ENCODE measurements around the gene ACOT7. TPM values are rescaled to one million over a fixed set of nuclear protein-coding genes. Genes with fewer than 3 reads are reported as not detected.

ACOT7 gene
- total RNA-seq, 1 experiment from 2014 or later: 165 TPM

DNA sequence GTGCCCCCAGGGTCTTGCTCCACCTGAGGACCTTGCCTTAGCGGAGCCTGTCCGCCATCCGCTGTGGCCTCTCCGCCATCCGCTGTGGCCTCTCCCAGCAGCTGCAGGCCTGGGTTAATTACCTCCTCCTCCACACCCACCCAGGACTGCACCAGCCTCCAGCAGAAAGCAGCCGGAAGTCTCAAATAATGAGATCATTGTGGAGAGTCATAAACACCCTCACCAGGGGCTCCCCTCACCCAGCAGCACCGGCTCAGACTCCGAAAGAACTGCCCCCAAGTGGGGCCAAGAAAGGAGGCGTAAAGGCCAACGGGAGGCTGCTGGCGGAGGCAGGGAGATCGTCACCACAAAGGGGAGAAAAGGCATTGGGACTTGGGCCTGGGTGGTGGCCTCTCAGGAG is 122.0 kb downstream of the ACOT7 start:
- Histone ChIP-seq H4K20me1 (ENCODE audit: low read length) (no peaks in the 10 kb centered on the region), H3K9ac (ENCODE audit: low read length) (no peak overlapping the region), H2AFZ (ENCODE audit: low read length) (no peak overlapping the region), H3K9me2 (replicated peaks; ENCODE audit: low read length) (no peaks in the 10 kb centered on the region), H3K79me2 (ENCODE audit: low read length) (no peaks in the 10 kb centered on the region), H3K9me3 (ENCODE audit: low read length) (no peaks in the 10 kb centered on the region), H3K27me3 (ENCODE audit: low read length) (no peaks in the 10 kb centered on the region), H3K4me3 (ENCODE audit: low read length) (no peak overlapping the region), H3K27ac (ENCODE audit: low read length) (no peak overlapping the region), H3K4me1 (ENCODE audit: insufficient read depth, low read length) (peaks cover 52% of the 10 kb centered on the region), H3K36me3 (ENCODE audit: low read depth, low read length) (no peaks in the 10 kb centered on the region; the same call in 1 of the 2 replicates), H3F3A (ENCODE audit: low read length, unreplicated experiment) (no peaks in the 10 kb centered on the region), H3K4me2 (ENCODE audit: low read length) (no peak overlapping the region)
- ATAC-seq (no peak), DNase-seq (no peak)
- ChIA-PET CTCF (no interaction called here), POLR2A (ENCODE audit: unreplicated experiment) (no interaction called here)
- intact Hi-C loops (cut with micrococcal nuclease): no loop called here
- TF ChIP-seq EZH2phosphoT487 (IDR thresholded peaks at IDR 0.05; ENCODE audit: borderline replicate concordance, low read length) (no peak), EZH2 (IDR thresholded peaks at IDR 0.05; ENCODE audit: low read length, unreplicated experiment) (no peak)
- TF ChIP-seq, protein P1, sequence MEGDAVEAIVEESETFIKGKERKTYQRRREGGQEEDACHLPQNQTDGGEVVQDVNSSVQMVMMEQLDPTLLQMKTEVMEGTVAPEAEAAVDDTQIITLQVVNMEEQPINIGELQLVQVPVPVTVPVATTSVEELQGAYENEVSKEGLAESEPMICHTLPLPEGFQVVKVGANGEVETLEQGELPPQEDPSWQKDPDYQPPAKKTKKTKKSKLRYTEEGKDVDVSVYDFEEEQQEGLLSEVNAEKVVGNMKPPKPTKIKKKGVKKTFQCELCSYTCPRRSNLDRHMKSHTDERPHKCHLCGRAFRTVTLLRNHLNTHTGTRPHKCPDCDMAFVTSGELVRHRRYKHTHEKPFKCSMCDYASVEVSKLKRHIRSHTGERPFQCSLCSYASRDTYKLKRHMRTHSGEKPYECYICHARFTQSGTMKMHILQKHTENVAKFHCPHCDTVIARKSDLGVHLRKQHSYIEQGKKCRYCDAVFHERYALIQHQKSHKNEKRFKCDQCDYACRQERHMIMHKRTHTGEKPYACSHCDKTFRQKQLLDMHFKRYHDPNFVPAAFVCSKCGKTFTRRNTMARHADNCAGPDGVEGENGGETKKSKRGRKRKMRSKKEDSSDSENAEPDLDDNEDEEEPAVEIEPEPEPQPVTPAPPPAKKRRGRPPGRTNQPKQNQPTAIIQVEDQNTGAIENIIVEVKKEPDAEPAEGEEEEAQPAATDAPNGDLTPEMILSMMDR (conservative IDR thresholded peaks at IDR 0.05; ENCODE audit: low read depth, low read length): no peak
- no TSS peak for BruUV-seq (replicated peaks)

DNA sequence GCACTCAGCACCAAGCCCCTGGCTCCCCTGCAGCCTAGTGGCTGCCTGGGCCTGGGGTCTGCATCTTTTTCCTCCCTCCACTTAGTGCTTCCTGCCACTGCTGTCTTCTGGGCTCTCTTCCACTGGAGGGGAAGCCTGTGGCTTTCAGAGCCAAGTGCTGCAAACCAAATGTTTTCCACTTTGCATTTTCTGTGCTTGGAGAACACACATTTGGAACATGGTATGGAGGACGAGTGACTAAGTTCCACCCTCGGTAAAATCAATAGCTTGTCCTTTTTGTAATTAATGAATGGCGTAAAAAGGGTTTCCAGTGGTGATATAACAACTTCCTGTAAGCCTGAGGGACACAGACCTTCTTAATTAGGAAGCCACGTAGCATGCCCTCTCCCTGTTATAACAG is 122.6 kb downstream of the ACOT7 start:
- BruUV-seq (replicated peaks): no TSS peak

DNA sequence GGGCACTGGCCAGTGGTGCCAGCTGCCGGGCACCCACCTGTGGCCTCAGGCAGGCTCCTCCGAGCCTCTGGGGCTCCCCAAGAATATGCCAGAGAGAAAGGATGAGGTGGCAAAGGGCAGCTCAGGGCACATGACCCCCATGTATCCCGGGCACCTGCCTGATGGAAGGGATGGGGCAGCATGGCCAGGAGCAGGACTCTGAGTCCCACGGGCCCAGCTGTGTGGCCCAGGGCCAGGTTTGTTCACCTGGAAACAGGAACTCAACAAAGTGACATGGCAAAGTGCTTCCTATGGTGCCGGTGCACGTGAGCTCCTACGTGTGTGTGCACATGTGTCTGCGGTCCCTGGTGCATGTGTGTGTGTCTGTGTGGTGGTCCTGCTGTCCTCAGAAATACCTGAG is 123.2 kb downstream of the ACOT7 start:
- Histone ChIP-seq H3F3A (ENCODE audit: low read length, unreplicated experiment) (no peaks in the 10 kb centered on the region), H4K20me1 (ENCODE audit: low read length) (no peaks in the 10 kb centered on the region), H3K36me3 (ENCODE audit: low read depth, low read length) (no peaks in the 10 kb centered on the region; the same call in 1 of the 2 replicates), H3K4me1 (ENCODE audit: insufficient read depth, low read length) (peaks cover 56% of the 10 kb centered on the region), H3K4me2 (ENCODE audit: low read length) (peak overlapping the region; percentile 19; the same call in 1 of the 2 replicates), H3K9ac (ENCODE audit: low read length) (no peak overlapping the region), H3K79me2 (ENCODE audit: low read length) (no peaks in the 10 kb centered on the region), H3K27me3 (ENCODE audit: low read length) (no peaks in the 10 kb centered on the region), H3K27ac (ENCODE audit: low read length) (no peak overlapping the region; the same call in 1 of the 2 replicates), H3K4me3 (ENCODE audit: low read length) (no peak overlapping the region), H3K9me2 (replicated peaks; ENCODE audit: low read length) (no peaks in the 10 kb centered on the region), H2AFZ (ENCODE audit: low read length) (no peak overlapping the region), H3K9me3 (ENCODE audit: low read length) (no peaks in the 10 kb centered on the region)
- intact Hi-C loops (cut with micrococcal nuclease): no loop called here
- POLR2A ChIA-PET (ENCODE audit: unreplicated experiment): no interaction called here
- no TSS peak for BruUV-seq (replicated peaks)
- TF ChIP-seq EZH2phosphoT487 (IDR thresholded peaks at IDR 0.05; ENCODE audit: borderline replicate concordance, low read length) (no peak), EZH2 (IDR thresholded peaks at IDR 0.05; ENCODE audit: low read length, unreplicated experiment) (no peak)
- TF ChIP-seq, protein P1 (conservative IDR thresholded peaks at IDR 0.05; ENCODE audit: low read depth, low read length): no peak
- ATAC-seq (no peak), DNase-seq (no peak)
- CTCF ChIA-PET: no interaction called here

More for the DNA sequence above, 122.6 kb downstream of the ACOT7 start:
- ChIA-PET POLR2A (ENCODE audit: unreplicated experiment) (no interaction called here), CTCF (no interaction called here)
- no peaks in the 10 kb centered on the region for H3K9me2 ChIP-seq (replicated peaks; ENCODE audit: low read length)
- ATAC-seq (no peak), DNase-seq (no peak)
- no peaks in the 10 kb centered on the region; the same call in 1 of the 2 replicates for H3K36me3 ChIP-seq (ENCODE audit: low read depth, low read length)
- TF ChIP-seq EZH2 (IDR thresholded peaks at IDR 0.05; ENCODE audit: low read length, unreplicated experiment) (no peak), EZH2phosphoT487 (IDR thresholded peaks at IDR 0.05; ENCODE audit: borderline replicate concordance, low read length) (no peak)
- TF ChIP-seq, protein P1 (conservative IDR thresholded peaks at IDR 0.05; ENCODE audit: low read depth, low read length): no peak
- no peaks in the 10 kb centered on the region for H3F3A ChIP-seq (ENCODE audit: low read length, unreplicated experiment)
- H3K27me3 ChIP-seq (ENCODE audit: low read length): no peaks in the 10 kb centered on the region
- H3K4me1 ChIP-seq (ENCODE audit: insufficient read depth, low read length): peaks cover 56% of the 10 kb centered on the region
- no peak overlapping the region for H2AFZ ChIP-seq (ENCODE audit: low read length)
- H3K9me3 ChIP-seq (ENCODE audit: low read length): no peaks in the 10 kb centered on the region
- H3K27ac ChIP-seq (ENCODE audit: low read length): no peak overlapping the region
- H3K79me2 ChIP-seq (ENCODE audit: low read length): no peaks in the 10 kb centered on the region
- no peak overlapping the region for H3K4me2 ChIP-seq (ENCODE audit: low read length)
- intact Hi-C loops (cut with micrococcal nuclease): no loop called here
- no peak overlapping the region for H3K4me3 ChIP-seq (ENCODE audit: low read length)
- H3K9ac ChIP-seq (ENCODE audit: low read length): no peak overlapping the region
- H4K20me1 ChIP-seq (ENCODE audit: low read length): no peaks in the 10 kb centered on the region

Measured in PC-3 (cell line).